IMR-90 (cell line): ENCODE results near the gene FN1. TPM values are rescaled to one million over a fixed set of nuclear protein-coding genes. Genes with fewer than 3 reads are reported as not detected.

Experiments used
- ATAC-seq: fragments of 200-7000 bp; cut with Tn5 transposase; 2 replicates; pipeline ENCODE4 v1.9.1; 2020; ENCODE audit warnings: low read depth, mild to moderate bottlenecking, moderate library complexity
- BruUV-seq: library from RNA; stranded (reverse); fragments of 400-500 nt; replicated peaks from 2 replicates; lab custom pipeline; 2021; lab: Mats Ljungman, UMichigan
- CTCF ChIA-PET: fragments of 300-600 bp; formaldehyde crosslinking; extraction: SDS; loops from one replicate; lab custom pipeline; 2021; ENCODE audit warnings: antibody characterized with exemption; lab: Yijun Ruan, JAX
- POLR2A ChIA-PET: fragments of 300-600 bp; sonication (Branson Sonifier 250); formaldehyde crosslinking; loops from one replicate; lab custom pipeline; 2022; ENCODE audit warnings: antibody characterized with exemption; ENCODE audit not compliant: unreplicated experiment; lab: Charles Lee
- DNase-seq: peaks from one replicate; pipeline ENCODE4 v3.0.0; 2013
- H2AFZ ChIP-seq: replicated peaks from 2 replicates; pipeline ENCODE3; 2013; ENCODE audit warnings: low read length, mild to moderate bottlenecking; ENCODE audit not compliant: poor library complexity
- H2AK5ac ChIP-seq: 2 replicates; pipeline ENCODE4 v1.6.1; 2013; ENCODE audit warnings: low read depth, low read length, inconsistent platforms
- H2AK9ac ChIP-seq: replicated peaks from 2 replicates; pipeline ENCODE3; 2013; ENCODE audit warnings: mild to moderate bottlenecking, low read depth, low read length, moderate library complexity; ENCODE audit not compliant: poor library complexity
- H2BK120ac ChIP-seq: 2 replicates; pipeline ENCODE4 v1.6.1; 2013; ENCODE audit warnings: low read depth, low read length, inconsistent platforms
- H2BK15ac ChIP-seq: 3 replicates; pipeline ENCODE4 v1.6.1; 2013; ENCODE audit warnings: low read depth, low read length, inconsistent platforms
- H2BK20ac ChIP-seq: 2 replicates; pipeline ENCODE4 v1.6.1; 2013; ENCODE audit warnings: low read depth, mild to moderate bottlenecking, inconsistent platforms, low read length, moderate library complexity
- H2BK5ac ChIP-seq: 2 replicates; pipeline ENCODE4 v1.6.1; 2013; ENCODE audit warnings: mild to moderate bottlenecking, low read depth, low read length, inconsistent platforms; ENCODE audit not compliant: poor library complexity, severe bottlenecking
- H3K14ac ChIP-seq: replicated peaks from 2 replicates; pipeline ENCODE4 v1.6.1; 2013; ENCODE audit warnings: low read depth, low read length, inconsistent platforms
- H3K18ac ChIP-seq: 2 replicates; pipeline ENCODE4 v1.6.1; 2013; ENCODE audit warnings: low read depth, low read length, control low read depth
- H3K23ac ChIP-seq: 2 replicates; pipeline ENCODE4 v1.6.1; 2013; ENCODE audit warnings: low read depth, low read length, inconsistent platforms
- H3K27ac ChIP-seq: 2 replicates; pipeline ENCODE4 v1.5.1; 2013; ENCODE audit warnings: mild to moderate bottlenecking, control low read depth, low read length; ENCODE audit not compliant: insufficient read depth
- H3K27me3 ChIP-seq: 2 replicates; pipeline ENCODE4 v1.6.1; 2013; ENCODE audit warnings: low read length; ENCODE audit not compliant: control insufficient read depth, insufficient read depth
- H3K36me3 ChIP-seq: 2 replicates; pipeline ENCODE4 v1.6.1; 2013; ENCODE audit warnings: low read length, mixed read lengths; ENCODE audit not compliant: control insufficient read depth, insufficient read depth
- H3K4ac ChIP-seq: 2 replicates; pipeline ENCODE4 v1.6.1; 2013; ENCODE audit warnings: low read depth, low read length, inconsistent platforms
- H3K4me1 ChIP-seq: 2 replicates; pipeline ENCODE4 v1.6.1; 2013; ENCODE audit warnings: low read length, mixed read lengths; ENCODE audit not compliant: control insufficient read depth, insufficient read depth
- H3K4me2 ChIP-seq: 2 replicates; pipeline ENCODE4 v1.6.1; 2013; ENCODE audit warnings: low read depth, mild to moderate bottlenecking, control low read depth, low read length, moderate library complexity
- H3K4me3 ChIP-seq: 2 replicates; pipeline ENCODE4 v1.5.1; 2013; ENCODE audit warnings: low read depth, mild to moderate bottlenecking, control low read depth, low read length, moderate library complexity; ENCODE audit not compliant: insufficient read depth
- H3K56ac ChIP-seq: 2 replicates; pipeline ENCODE4 v1.6.1; 2013; ENCODE audit warnings: low read length, inconsistent platforms; ENCODE audit not compliant: insufficient read depth; ENCODE audit errors: extremely low read depth
- H3K79me1 ChIP-seq, 2 experiments: 2 replicates each; pipeline ENCODE4 v1.6.1; 2013; ENCODE audit warnings: low read length in 2 of 2, inconsistent platforms in 1 of 2, low read depth in 1 of 2
- H3K9ac ChIP-seq: 2 replicates; pipeline ENCODE4 v1.6.1; 2013; ENCODE audit warnings: low read depth, low read length, control low read depth
- H3K9me1 ChIP-seq: 2 replicates; pipeline ENCODE4 v1.6.1; 2013; ENCODE audit warnings: low read length, inconsistent platforms; ENCODE audit not compliant: insufficient read depth
- H3K9me3 ChIP-seq: 2 replicates; pipeline ENCODE4 v1.6.1; 2013; ENCODE audit warnings: low read length; ENCODE audit not compliant: control insufficient read depth, insufficient read depth
- H4K20me1 ChIP-seq: 2 replicates; pipeline ENCODE4 v1.6.1; 2013; ENCODE audit warnings: low read length, inconsistent platforms; ENCODE audit not compliant: insufficient read depth
- H4K5ac ChIP-seq: 2 replicates; pipeline ENCODE4 v1.6.1; 2013; ENCODE audit warnings: mild to moderate bottlenecking, low read depth, low read length, control low read depth
- H4K8ac ChIP-seq, 2 experiments: 2 replicates each; pipeline ENCODE4 v1.6.1; 2013; ENCODE audit warnings: low read depth in 2 of 2, low read length in 2 of 2, control low read depth in 1 of 2, inconsistent platforms in 1 of 2
- H4K91ac ChIP-seq: 2 replicates; pipeline ENCODE4 v1.6.1; 2013; ENCODE audit warnings: low read depth, low read length, inconsistent platforms; ENCODE audit not compliant: insufficient read depth
- BHLHE40 ChIP-seq: fragments of 150-350 bp; IDR thresholded peaks from 2 replicates; pipeline ENCODE4 v1.6.1; 2016; ENCODE audit warnings: mild to moderate bottlenecking, low read depth, low read length
- CEBPB ChIP-seq: IDR thresholded peaks from 2 replicates; pipeline ENCODE4 v1.6.1; 2012; ENCODE audit warnings: low read depth, low read length, improper control_type of control experiment
- CHD1 ChIP-seq: IDR thresholded peaks from 2 replicates; pipeline ENCODE4 v1.6.1; 2012; ENCODE audit warnings: low read depth, low read length, improper control_type of control experiment
- FOS ChIP-seq: fragments of 150-350 bp; IDR thresholded peaks from 2 replicates; pipeline ENCODE4 v1.6.1; 2016; ENCODE audit warnings: low read depth, low read length
- MAFK ChIP-seq: IDR thresholded peaks from 2 replicates; pipeline ENCODE4 v1.6.1; 2012; ENCODE audit warnings: low read depth, low read length, improper control_type of control experiment
- MAZ ChIP-seq: IDR thresholded peaks from 2 replicates; pipeline ENCODE4 v1.6.1; 2012; ENCODE audit warnings: low read depth, mild to moderate bottlenecking, low read length, improper control_type of control experiment, moderate library complexity, borderline replicate concordance
- MXI1 ChIP-seq: IDR thresholded peaks from 2 replicates; pipeline ENCODE4 v1.6.1; 2012; ENCODE audit warnings: low read depth, mild to moderate bottlenecking, low read length, moderate library complexity, borderline replicate concordance
- NFE2L2 ChIP-seq: fragments of 150-350 bp; IDR thresholded peaks from 2 replicates; pipeline ENCODE4 v1.6.1; 2016; ENCODE audit warnings: low read depth, mild to moderate bottlenecking, low read length
- POLR2A ChIP-seq: IDR thresholded peaks from 2 replicates; pipeline ENCODE4 v1.6.1; 2012; ENCODE audit warnings: mild to moderate bottlenecking, low read depth, low read length
- RAD21 ChIP-seq: IDR thresholded peaks from 2 replicates; pipeline ENCODE4 v1.6.1; 2012; ENCODE audit warnings: low read length, improper control_type of control experiment
- RCOR1 ChIP-seq: IDR thresholded peaks from 2 replicates; pipeline ENCODE4 v1.6.1; 2012; ENCODE audit warnings: mild to moderate bottlenecking, low read length, improper control_type of control experiment; ENCODE audit not compliant: insufficient replicate concordance
- RFX5 ChIP-seq: IDR thresholded peaks from 2 replicates; pipeline ENCODE4 v1.8.0; 2012; ENCODE audit warnings: low read depth, mild to moderate bottlenecking, low read length, moderate library complexity
- SMC3 ChIP-seq: fragments of 150-350 bp; IDR thresholded peaks from 2 replicates; pipeline ENCODE4 v1.6.1; 2016; ENCODE audit warnings: low read depth, mild to moderate bottlenecking, antibody characterized with exemption, low read length, moderate library complexity
- WGBS, 2 experiments: methylation state at CpG; one replicate each; pipeline versions ENCODE4 v1.1.5 to v1.1.7; 2013; ENCODE audit warnings: missing lambda C conversion rate in 2 of 2; ENCODE audit not compliant: insufficient read length in 1 of 2; ENCODE audit errors: extremely low coverage in 2 of 2; 5-methylcytosine and 5-hydroxymethylcytosine counted together
- dilution Hi-C: fragments of 300-500 bp; cut with HindIII; formaldehyde crosslinking; loops from one replicate; pipeline ENCODE4 v1.14.3; 2018; ENCODE audit warnings: low sequenced_read_pairs; ENCODE audit not compliant: unreplicated experiment
- in situ Hi-C: fragments of 300-500 bp; cut with MboI; formaldehyde crosslinking; loops from 3 replicates; pipeline ENCODE4 v1.14.3; 2019; ENCODE audit warnings: low sequenced_read_pairs, inconsistent platforms, mixed read lengths
- intact Hi-C: fragments of 100-400 bp; cut with micrococcal nuclease; formaldehyde crosslinking; loops from 2 replicates; pipeline ENCODE4 v1.10.0; 2022
- polyA plus RNA-seq, 3 experiments: library from polyadenylated mRNA; depleted of rRNA; stranded (reverse); fragments of >200 nt; gene quantifications; 2 replicates each; pipeline ENCODE4 v1.2.3, GENCODE V29; 2012; ENCODE audit warnings: low replicate concordance in 1 of 3
- total RNA-seq: library from RNA; depleted of rRNA; stranded (reverse); fragments of >200 nt; gene quantifications from 2 replicates; pipeline ENCODE4 v1.2.3, GENCODE V29; 2012
- TF ChIP-seq, protein P1 (sequence below): conservative IDR thresholded peaks from 2 replicates; pipeline ENCODE4 v1.5.1; 2012; ENCODE audit warnings: mild to moderate bottlenecking, low read depth, low read length, improper control_type of control experiment
- TF ChIP-seq, protein P2 (sequence below): fragments of 150-350 bp; IDR thresholded peaks from 2 replicates; pipeline ENCODE4 v1.6.1; 2017; ENCODE audit warnings: mild to moderate bottlenecking, antibody characterized with exemption, low read length, low read depth
- TF ChIP-seq, protein P3 (sequence below): fragments of 150-350 bp; IDR thresholded peaks from 2 replicates; pipeline ENCODE4 v1.6.1; 2016; ENCODE audit warnings: low read depth, mild to moderate bottlenecking, low read length, moderate library complexity, borderline replicate concordance

The FN1 gene
- total and polyA plus RNA-seq, 2 of the 4 experiments (the other 2 are of a cell fraction) = 8,243 to 13,004 TPM

DNA sequence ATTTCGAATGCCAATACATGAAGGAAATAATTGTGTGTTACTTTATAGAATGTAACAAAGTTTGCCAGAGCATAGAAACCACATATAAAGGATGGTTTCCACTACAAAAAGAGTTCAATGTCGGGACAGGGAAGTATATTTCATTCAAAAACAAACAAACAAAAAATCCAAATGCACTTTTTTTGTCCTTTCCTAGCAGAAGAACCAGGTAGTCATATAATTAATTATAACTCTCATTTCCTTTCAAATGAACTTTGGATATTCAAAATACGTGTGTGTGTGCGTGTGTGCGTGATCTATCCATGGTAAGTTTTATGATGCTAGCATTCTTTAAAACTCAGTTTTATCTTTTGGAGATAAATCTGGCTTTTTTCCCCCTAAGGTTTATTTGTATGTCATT, 8.3 kb downstream of the FN1 start:
- no peak overlapping the region for H3K4ac ChIP-seq
- in situ Hi-C loops = no loop called here
- H2BK5ac ChIP-seq = no peak overlapping the region
- no peak overlapping the region for H3K4me3 ChIP-seq
- no peak overlapping the region for H2AK5ac ChIP-seq
- no peak overlapping the region for H3K56ac ChIP-seq
- intact Hi-C loops = no loop called here
- no peak overlapping the region for H3K9ac ChIP-seq
- dilution Hi-C loops = no loop called here
- H3K14ac ChIP-seq = no peak overlapping the region
- peaks cover 20% of the 10 kb centered on the region; the same call in 1 of the 2 replicates for H4K20me1 ChIP-seq
- H2AK9ac ChIP-seq = no peak overlapping the region
- H2AFZ ChIP-seq = no peak overlapping the region
- no peak overlapping the region for H4K8ac ChIP-seq
- H3K9me1 ChIP-seq = peaks cover 17% of the 10 kb centered on the region
- TF ChIP-seq POLR2A = no peak; the same call in 1 of the 2 replicates
- TF ChIP-seq FOS = no peak
- TF ChIP-seq RAD21 = no peak
- no peak for TF ChIP-seq MAFK
- TF ChIP-seq, protein P1, sequence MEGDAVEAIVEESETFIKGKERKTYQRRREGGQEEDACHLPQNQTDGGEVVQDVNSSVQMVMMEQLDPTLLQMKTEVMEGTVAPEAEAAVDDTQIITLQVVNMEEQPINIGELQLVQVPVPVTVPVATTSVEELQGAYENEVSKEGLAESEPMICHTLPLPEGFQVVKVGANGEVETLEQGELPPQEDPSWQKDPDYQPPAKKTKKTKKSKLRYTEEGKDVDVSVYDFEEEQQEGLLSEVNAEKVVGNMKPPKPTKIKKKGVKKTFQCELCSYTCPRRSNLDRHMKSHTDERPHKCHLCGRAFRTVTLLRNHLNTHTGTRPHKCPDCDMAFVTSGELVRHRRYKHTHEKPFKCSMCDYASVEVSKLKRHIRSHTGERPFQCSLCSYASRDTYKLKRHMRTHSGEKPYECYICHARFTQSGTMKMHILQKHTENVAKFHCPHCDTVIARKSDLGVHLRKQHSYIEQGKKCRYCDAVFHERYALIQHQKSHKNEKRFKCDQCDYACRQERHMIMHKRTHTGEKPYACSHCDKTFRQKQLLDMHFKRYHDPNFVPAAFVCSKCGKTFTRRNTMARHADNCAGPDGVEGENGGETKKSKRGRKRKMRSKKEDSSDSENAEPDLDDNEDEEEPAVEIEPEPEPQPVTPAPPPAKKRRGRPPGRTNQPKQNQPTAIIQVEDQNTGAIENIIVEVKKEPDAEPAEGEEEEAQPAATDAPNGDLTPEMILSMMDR = no peak
- no peak for TF ChIP-seq CHD1
- no peak for TF ChIP-seq RCOR1
- TF ChIP-seq RFX5 = no peak
- no peak for TF ChIP-seq MAZ
- TF ChIP-seq, protein P2, sequence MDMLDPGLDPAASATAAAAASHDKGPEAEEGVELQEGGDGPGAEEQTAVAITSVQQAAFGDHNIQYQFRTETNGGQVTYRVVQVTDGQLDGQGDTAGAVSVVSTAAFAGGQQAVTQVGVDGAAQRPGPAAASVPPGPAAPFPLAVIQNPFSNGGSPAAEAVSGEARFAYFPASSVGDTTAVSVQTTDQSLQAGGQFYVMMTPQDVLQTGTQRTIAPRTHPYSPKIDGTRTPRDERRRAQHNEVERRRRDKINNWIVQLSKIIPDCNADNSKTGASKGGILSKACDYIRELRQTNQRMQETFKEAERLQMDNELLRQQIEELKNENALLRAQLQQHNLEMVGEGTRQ = no peak
- TF ChIP-seq CEBPB = no peak
- no peak for TF ChIP-seq SMC3
- TF ChIP-seq BHLHE40 = no peak
- TF ChIP-seq NFE2L2 = no peak
- TF ChIP-seq, protein P3, sequence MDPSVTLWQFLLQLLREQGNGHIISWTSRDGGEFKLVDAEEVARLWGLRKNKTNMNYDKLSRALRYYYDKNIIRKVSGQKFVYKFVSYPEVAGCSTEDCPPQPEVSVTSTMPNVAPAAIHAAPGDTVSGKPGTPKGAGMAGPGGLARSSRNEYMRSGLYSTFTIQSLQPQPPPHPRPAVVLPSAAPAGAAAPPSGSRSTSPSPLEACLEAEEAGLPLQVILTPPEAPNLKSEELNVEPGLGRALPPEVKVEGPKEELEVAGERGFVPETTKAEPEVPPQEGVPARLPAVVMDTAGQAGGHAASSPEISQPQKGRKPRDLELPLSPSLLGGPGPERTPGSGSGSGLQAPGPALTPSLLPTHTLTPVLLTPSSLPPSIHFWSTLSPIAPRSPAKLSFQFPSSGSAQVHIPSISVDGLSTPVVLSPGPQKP = no peak
- TF ChIP-seq MXI1 = no peak
- H3K79me1 ChIP-seq = peaks cover 27 to 55% of the 10 kb centered on the region in 2 experiments
- peaks cover 6% of the 10 kb centered on the region for H3K4me1 ChIP-seq
- no peak overlapping the region for H4K5ac ChIP-seq
- ChIA-PET POLR2A (no interaction called here), CTCF (no interaction called here)
- WGBS, 2 experiments = no CpG with 5 or more reads among the region's 5 CpGs
- H3K27ac ChIP-seq = no peak overlapping the region
- DNase-seq (peak; percentile 18), ATAC-seq (no peak)
- no peak overlapping the region for H2BK120ac ChIP-seq
- H2BK20ac ChIP-seq = no peak overlapping the region
- no peaks in the 10 kb centered on the region for H3K9me3 ChIP-seq
- no TSS peak for BruUV-seq
- no peak overlapping the region for H2BK15ac ChIP-seq
- no peak overlapping the region for H3K4me2 ChIP-seq
- no peaks in the 10 kb centered on the region for H3K27me3 ChIP-seq
- no peak overlapping the region for H4K91ac ChIP-seq
- H3K23ac ChIP-seq = no peak overlapping the region
- H3K36me3 ChIP-seq = peaks cover 69% of the 10 kb centered on the region
- no peak overlapping the region for H3K18ac ChIP-seq
